HCT116 (cell line): Measurements from ENCODE around the gene SDCCAG8. TPM values are rescaled to one million over a fixed set of nuclear protein-coding genes. Genes with fewer than 3 reads are reported as not detected.

ENCODE experiments used
- ATAC-seq: fragments of 200-7000 bp; cut with Tn5 transposase; 2 replicates; pipeline ENCODE4 v1.9.1; 2020; ENCODE audit warnings: mild to moderate bottlenecking, moderate library complexity
- BruUV-seq: library from RNA; stranded (reverse); fragments of 400-500 nt; replicated peaks from 2 replicates; lab custom pipeline; 2021; lab: Mats Ljungman, UMichigan
- CTCF ChIA-PET: fragments of 300-600 bp; sonication (Branson Sonifier 250); formaldehyde crosslinking; loops from one replicate; lab custom pipeline; 2021; ENCODE audit warnings: antibody characterized with exemption; lab: Charles Lee
- POLR2A ChIA-PET: fragments of 300-600, 350-600 bp; sonication (Branson Sonifier 250); formaldehyde crosslinking; loops from one replicate; lab custom pipeline; 2021; ENCODE audit warnings: antibody characterized with exemption; lab: Charles Lee
- RAD21 ChIA-PET, 2 experiments: fragments of 300-600 bp; sonication (Branson Sonifier 250); formaldehyde crosslinking; loops; one replicate each; lab custom pipeline; 2023; ENCODE audit warnings: low total read pairs in 2 of 2; ENCODE audit not compliant: uncharacterized antibody in 2 of 2, unreplicated experiment in 2 of 2, low non-redundant PET in 1 of 2; lab: Charles Lee
- DNase-seq: peaks from one replicate; pipeline ENCODE4 v3.0.0-alpha.2; 2010; ENCODE audit warnings: low read depth, low spot score
- H2AFZ ChIP-seq: fragments of 200-600 bp; shearing (Covaris generic), sonication (generic); 2 replicates; pipeline ENCODE4 v1.6.1; 2017; ENCODE audit warnings: low read depth, mixed run types, mixed read lengths, antibody characterized with exemption, low read length; ENCODE audit not compliant: poor library complexity, severe bottlenecking
- H3K27ac ChIP-seq: 2 replicates; pipeline ENCODE4 v1.5.1; 2012; ENCODE audit warnings: low read depth, low read length
- H3K27me3 ChIP-seq: fragments of 200-600 bp; sonication (generic); 2 replicates; pipeline ENCODE4 v1.6.1; 2016; ENCODE audit warnings: mixed run types, low read length, mixed read lengths; ENCODE audit not compliant: insufficient read depth
- H3K36me3 ChIP-seq, 2 experiments: fragments of 200-500 bp in 1 of 2; fragments of 200-600 bp in 1 of 2; sonication (Bioruptor generic) in 1 of 2; sonication (generic) in 1 of 2; 2 replicates each; pipeline versions ENCODE4 v1.5.1 to v1.6.1; 2014 to 2016; ENCODE audit warnings: low read length in 2 of 2, inconsistent platforms in 1 of 2, mixed read lengths in 1 of 2, mixed run types in 1 of 2; ENCODE audit not compliant: insufficient read depth in 2 of 2, control insufficient read depth in 1 of 2
- H3K4me1 ChIP-seq, 2 experiments: fragments of 200-600 bp in 1 of 2; sonication (generic) in 1 of 2; 2 replicates each; pipeline versions ENCODE4 v1.5.1 to v1.6.1; 2012 to 2017; ENCODE audit warnings: low read length in 2 of 2, inconsistent platforms in 1 of 2, mild to moderate bottlenecking in 1 of 2, mixed read lengths in 1 of 2, mixed run types in 1 of 2, moderate library complexity in 1 of 2; ENCODE audit not compliant: insufficient read depth in 2 of 2, control insufficient read depth in 1 of 2
- H3K4me2 ChIP-seq: fragments of 200-600 bp; sonication (generic); 2 replicates; pipeline ENCODE4 v1.6.1; 2017; ENCODE audit warnings: mixed run types, low read length, mixed read lengths
- H3K4me3 ChIP-seq, 2 experiments: fragments of 200-600 bp in 1 of 2; sonication (generic) in 1 of 2; replicated peaks in 1 of 2; 2 replicates each; pipeline ENCODE4 v1.5.1; 2011 to 2016; ENCODE audit warnings: low read length in 2 of 2, control low read depth in 1 of 2, low read depth in 1 of 2, mild to moderate bottlenecking in 1 of 2, mixed read lengths in 1 of 2, mixed run types in 1 of 2
- H3K79me2 ChIP-seq: fragments of 200-600 bp; sonication (generic); 2 replicates; pipeline ENCODE4 v1.6.1; 2017; ENCODE audit warnings: mild to moderate bottlenecking, mixed run types, low read length, moderate library complexity, mixed read lengths; ENCODE audit not compliant: insufficient read depth
- H3K9ac ChIP-seq: fragments of 200-600 bp; sonication (generic); 2 replicates; pipeline ENCODE4 v1.6.1; 2016; ENCODE audit warnings: low read length, mixed read lengths
- H3K9me2 ChIP-seq: fragments of 200-600 bp; sonication (generic), shearing (Covaris generic); 2 replicates; pipeline ENCODE4 v1.6.1; 2017; ENCODE audit warnings: mixed run types, mild to moderate bottlenecking, moderate library complexity; ENCODE audit not compliant: insufficient read depth
- H3K9me3 ChIP-seq, 2 experiments: fragments of 200-500 bp in 1 of 2; fragments of 200-600 bp in 1 of 2; sonication (Bioruptor generic) in 1 of 2; sonication (generic) in 1 of 2; 2 replicates each; pipeline ENCODE4 v1.6.1; 2014 to 2017; ENCODE audit warnings: low read length in 2 of 2, mixed read lengths in 2 of 2, inconsistent platforms in 1 of 2, low read depth in 1 of 2, mild to moderate bottlenecking in 1 of 2, mixed run types in 1 of 2, moderate library complexity in 1 of 2; ENCODE audit not compliant: control insufficient read depth in 1 of 2, insufficient read depth in 1 of 2
- H4K20me1 ChIP-seq: fragments of 200-600 bp; sonication (generic), shearing (Covaris generic); 2 replicates; pipeline ENCODE4 v1.6.1; 2017; ENCODE audit warnings: mixed run types, mild to moderate bottlenecking, moderate library complexity; ENCODE audit not compliant: insufficient read depth
- CBX3 ChIP-seq: IDR thresholded peaks from 2 replicates; pipeline ENCODE4 v1.6.1; 2012; ENCODE audit warnings: low read depth
- CEBPB ChIP-seq: IDR thresholded peaks from 2 replicates; pipeline ENCODE4 v1.6.1; 2012; ENCODE audit warnings: low read depth
- EZH2 ChIP-seq: fragments of 200-600 bp; sonication (generic); IDR thresholded peaks from 2 replicates; pipeline ENCODE4 v1.6.1; 2017; ENCODE audit warnings: antibody characterized with exemption, mixed run types
- EZH2phosphoT487 ChIP-seq: fragments of 200-600 bp; IDR thresholded peaks from 2 replicates; pipeline ENCODE4 v1.6.1; 2018; ENCODE audit warnings: antibody characterized with exemption, borderline replicate concordance
- MAX ChIP-seq: IDR thresholded peaks from 2 replicates; pipeline ENCODE4 v1.6.1; 2012
- POLR2A ChIP-seq: IDR thresholded peaks from 2 replicates; pipeline ENCODE4 v1.7.0; 2011; ENCODE audit warnings: borderline replicate concordance; ENCODE audit not compliant: insufficient read depth, insufficient read length; ENCODE audit errors: extremely low read depth
- POLR2AphosphoS5 ChIP-seq: IDR thresholded peaks from 2 replicates; pipeline ENCODE4 v1.6.1; 2011; ENCODE audit warnings: mild to moderate bottlenecking, low read depth, low read length, moderate library complexity
- RAD21 ChIP-seq: IDR thresholded peaks from 2 replicates; pipeline ENCODE4 v1.6.1; 2012; ENCODE audit warnings: low read depth, mild to moderate bottlenecking
- REST ChIP-seq: IDR thresholded peaks from 2 replicates; pipeline ENCODE4 v1.6.1; 2012; ENCODE audit warnings: low read depth
- SIN3A ChIP-seq: IDR thresholded peaks from 2 replicates; pipeline ENCODE4 v1.6.1; 2012; ENCODE audit warnings: low read depth
- SRF ChIP-seq: IDR thresholded peaks from 2 replicates; pipeline ENCODE4 v1.6.1; 2012; ENCODE audit warnings: low read depth
- YY1 ChIP-seq: IDR thresholded peaks from 2 replicates; pipeline ENCODE4 v1.6.1; 2011; ENCODE audit warnings: low read length, low read depth, moderate library complexity, mild to moderate bottlenecking; ENCODE audit not compliant: insufficient replicate concordance; ENCODE audit errors: extremely low read depth
- ZBTB33 ChIP-seq: IDR thresholded peaks from 2 replicates; pipeline ENCODE4 v1.6.1; 2011; ENCODE audit warnings: mild to moderate bottlenecking, low read length, moderate library complexity; ENCODE audit not compliant: insufficient replicate concordance; ENCODE audit errors: extremely low read depth
- ZNF274 ChIP-seq: fragments of 200-500 bp; sonication (Bioruptor generic); IDR thresholded peaks from 2 replicates; pipeline ENCODE4 v1.6.1; 2014; ENCODE audit warnings: mild to moderate bottlenecking, low read depth, low read length, inconsistent platforms
- intact Hi-C: fragments of 100-400 bp; cut with micrococcal nuclease; formaldehyde crosslinking; loops from 2 replicates; pipeline ENCODE4 v1.10.0; 2022
- total RNA-seq: library from RNA; stranded (reverse); gene quantifications from one replicate; pipeline ENCODE4 v1.2.1, GENCODE V29; 2021; ENCODE audit not compliant: unreplicated experiment
- TF ChIP-seq, protein P1 (sequence below), 3 experiments: fragments of 200-600 bp in 1 of 3; sonication (generic) in 1 of 3; IDR thresholded peaks in 2 of 3; conservative IDR thresholded peaks in 1 of 3; 2 replicates each; pipeline ENCODE4 v1.5.1; 2012 to 2017; ENCODE audit warnings: low read depth in 2 of 3, low read length in 2 of 3, antibody characterized with exemption in 1 of 3, borderline replicate concordance in 1 of 3, control low read depth in 1 of 3, mild to moderate bottlenecking in 1 of 3, mixed read lengths in 1 of 3, mixed run types in 1 of 3, moderate library complexity in 1 of 3; ENCODE audit not compliant: insufficient read depth in 1 of 3
- TF ChIP-seq, protein P2 (sequence below): IDR thresholded peaks from 2 replicates; pipeline ENCODE4 v1.6.1; 2012

The SDCCAG8 gene
- total RNA-seq, 1 experiment from 2014 or later: 38.2 TPM

DNA sequence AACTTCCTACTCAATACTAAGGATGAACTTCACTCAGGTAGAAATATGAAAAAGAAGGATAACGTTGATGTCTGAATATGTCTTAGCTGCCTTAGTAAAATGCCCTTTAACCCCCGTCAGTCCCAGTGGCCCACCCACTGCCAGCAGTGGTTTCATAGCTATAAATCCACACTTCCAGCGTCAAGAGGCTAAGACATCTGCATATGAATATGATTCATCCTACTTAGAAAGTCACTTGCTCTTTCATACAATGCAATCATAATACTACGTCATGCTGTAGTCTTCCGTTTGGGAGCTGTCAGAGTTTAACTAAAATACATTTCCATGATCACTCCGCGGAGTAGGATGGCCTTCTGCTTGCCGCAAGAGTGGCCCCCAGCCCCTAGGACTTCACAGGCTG is 247.3 kb downstream of the SDCCAG8 start:
- Histone ChIP-seq H3K4me3 (no peak overlapping the region), H3K9me2 (no peaks in the 10 kb centered on the region), H3K4me2 (no peak overlapping the region), H2AFZ (no peak overlapping the region), H4K20me1 (no peaks in the 10 kb centered on the region), H3K27ac (no peak overlapping the region), H3K79me2 (no peaks in the 10 kb centered on the region), H3K4me1 (no peaks in the 10 kb centered on the region), H3K36me3 (no peaks in the 10 kb centered on the region), H3K27me3 (no peaks in the 10 kb centered on the region), H3K9me3 (no peaks in the 10 kb centered on the region), H3K9ac (no peak overlapping the region)
- intact Hi-C loops: no loop called here
- BruUV-seq: no TSS peak
- TF ChIP-seq, protein P1, sequence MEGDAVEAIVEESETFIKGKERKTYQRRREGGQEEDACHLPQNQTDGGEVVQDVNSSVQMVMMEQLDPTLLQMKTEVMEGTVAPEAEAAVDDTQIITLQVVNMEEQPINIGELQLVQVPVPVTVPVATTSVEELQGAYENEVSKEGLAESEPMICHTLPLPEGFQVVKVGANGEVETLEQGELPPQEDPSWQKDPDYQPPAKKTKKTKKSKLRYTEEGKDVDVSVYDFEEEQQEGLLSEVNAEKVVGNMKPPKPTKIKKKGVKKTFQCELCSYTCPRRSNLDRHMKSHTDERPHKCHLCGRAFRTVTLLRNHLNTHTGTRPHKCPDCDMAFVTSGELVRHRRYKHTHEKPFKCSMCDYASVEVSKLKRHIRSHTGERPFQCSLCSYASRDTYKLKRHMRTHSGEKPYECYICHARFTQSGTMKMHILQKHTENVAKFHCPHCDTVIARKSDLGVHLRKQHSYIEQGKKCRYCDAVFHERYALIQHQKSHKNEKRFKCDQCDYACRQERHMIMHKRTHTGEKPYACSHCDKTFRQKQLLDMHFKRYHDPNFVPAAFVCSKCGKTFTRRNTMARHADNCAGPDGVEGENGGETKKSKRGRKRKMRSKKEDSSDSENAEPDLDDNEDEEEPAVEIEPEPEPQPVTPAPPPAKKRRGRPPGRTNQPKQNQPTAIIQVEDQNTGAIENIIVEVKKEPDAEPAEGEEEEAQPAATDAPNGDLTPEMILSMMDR (IDR thresholded peaks at IDR 0.05 in 2 of 3, conservative IDR thresholded peaks at IDR 0.05 in 1 of 3; ENCODE audit: borderline replicate concordance in 1 of 3, insufficient read depth in 1 of 3, low read depth in 2 of 3, low read length in 2 of 3): no peak
- TF ChIP-seq REST: no peak
- TF ChIP-seq CEBPB: no peak
- TF ChIP-seq ZNF274: no peak
- TF ChIP-seq ZBTB33: no peak
- no peak for TF ChIP-seq POLR2AphosphoS5
- no peak for TF ChIP-seq SIN3A
- no peak for TF ChIP-seq YY1
- TF ChIP-seq EZH2: no peak
- TF ChIP-seq, protein P2, sequence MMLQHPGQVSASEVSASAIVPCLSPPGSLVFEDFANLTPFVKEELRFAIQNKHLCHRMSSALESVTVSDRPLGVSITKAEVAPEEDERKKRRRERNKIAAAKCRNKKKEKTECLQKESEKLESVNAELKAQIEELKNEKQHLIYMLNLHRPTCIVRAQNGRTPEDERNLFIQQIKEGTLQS: no peak
- TF ChIP-seq MAX: no peak
- no peak for TF ChIP-seq RAD21
- TF ChIP-seq EZH2phosphoT487: no peak
- TF ChIP-seq CBX3: no peak
- no peak for TF ChIP-seq SRF
- no peak for TF ChIP-seq POLR2A
- CTCF ChIA-PET: no interaction called here
- POLR2A ChIA-PET: no interaction called here
- DNase-seq: no peak
- RAD21 ChIA-PET: no interaction called here
- ATAC-seq: no peak
